Activated CD8-positive, alpha-beta memory T cell treated with anti-CD3 and anti-CD28 coated beads, Interleukin-2, amount 10 ng/mL, durations not matched to agents 7 days and 5 days (primary cell): ENCODE results near the gene MME. TPM values are rescaled to one million over a fixed set of nuclear protein-coding genes. Genes with fewer than 3 reads are reported as not detected.

Experiments used
- ATAC-seq: fragments of 150-1000 bp; cut with Tn5 transposase; one replicate; pipeline ENCODE4 v1.10.0; 2021; ENCODE audit warnings: moderate library complexity
- CTCF ChIA-PET: fragments of 350-600 bp; sonication (Branson Sonifier 250); formaldehyde crosslinking; loops from one replicate; lab custom pipeline; 2021; ENCODE audit warnings: antibody characterized with exemption; lab: Charles Lee
- DNase-seq: peaks from one replicate; pipeline ENCODE4 v3.0.0-alpha.2; 2020
- H3K27ac Mint-ChIP-seq: one replicate; pipeline ENCODE4 v1.8.0; 2021; ENCODE audit warnings: mild to moderate bottlenecking, mixed read lengths
- H3K27me3 Mint-ChIP-seq: one replicate; pipeline ENCODE4 v1.8.0; 2021; ENCODE audit warnings: mixed read lengths
- H3K36me3 Mint-ChIP-seq: one replicate; pipeline ENCODE4 v1.8.0; 2021; ENCODE audit warnings: mild to moderate bottlenecking, mixed read lengths
- H3K4me1 Mint-ChIP-seq: one replicate; pipeline ENCODE4 v1.8.0; 2021; ENCODE audit warnings: mixed read lengths
- H3K4me3 Mint-ChIP-seq: one replicate; pipeline ENCODE4 v1.8.0; 2021; ENCODE audit warnings: mild to moderate bottlenecking, moderate library complexity, mixed read lengths
- H3K9me3 Mint-ChIP-seq: one replicate; pipeline ENCODE4 v1.8.0; 2022; ENCODE audit warnings: low read depth, mixed read lengths
- total RNA-seq, 2 experiments: library from RNA; stranded (reverse); gene quantifications; one replicate each; pipeline ENCODE4 v1.2.3, GENCODE V29; 2021

The MME gene
- total RNA-seq, 2 experiments from 2014 or later, result not detected

DNA sequence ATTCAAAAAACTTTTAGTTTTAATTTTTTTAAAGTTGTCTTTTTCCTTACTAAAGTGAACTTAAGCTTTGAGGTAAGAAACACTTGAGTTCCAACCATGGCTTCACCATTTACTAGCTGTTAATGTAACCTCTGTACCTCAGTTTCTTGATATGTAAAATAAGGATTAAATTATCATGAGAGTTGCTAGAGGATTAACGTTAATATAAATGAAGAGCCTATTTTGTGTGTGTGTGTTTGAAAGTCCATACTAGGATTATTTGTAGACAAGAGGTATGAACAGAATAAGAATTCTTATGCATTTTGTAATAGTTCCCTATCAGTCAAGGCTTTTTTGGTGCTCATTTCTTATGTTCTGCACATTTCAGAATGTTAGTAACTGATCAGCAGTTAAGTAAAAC is 93.7 kb downstream of the MME start:
- ATAC-seq, result no peak
- Mint-ChIP-seq H3K27ac (no peak overlapping the region), H3K9me3 (no peaks in the 10 kb centered on the region), H3K4me1 (no peaks in the 10 kb centered on the region), H3K4me3 (no peak overlapping the region), H3K27me3 (no peaks in the 10 kb centered on the region), H3K36me3 (no peaks in the 10 kb centered on the region)
- CTCF ChIA-PET, result no interaction called here
- no peak for DNase-seq

DNA sequence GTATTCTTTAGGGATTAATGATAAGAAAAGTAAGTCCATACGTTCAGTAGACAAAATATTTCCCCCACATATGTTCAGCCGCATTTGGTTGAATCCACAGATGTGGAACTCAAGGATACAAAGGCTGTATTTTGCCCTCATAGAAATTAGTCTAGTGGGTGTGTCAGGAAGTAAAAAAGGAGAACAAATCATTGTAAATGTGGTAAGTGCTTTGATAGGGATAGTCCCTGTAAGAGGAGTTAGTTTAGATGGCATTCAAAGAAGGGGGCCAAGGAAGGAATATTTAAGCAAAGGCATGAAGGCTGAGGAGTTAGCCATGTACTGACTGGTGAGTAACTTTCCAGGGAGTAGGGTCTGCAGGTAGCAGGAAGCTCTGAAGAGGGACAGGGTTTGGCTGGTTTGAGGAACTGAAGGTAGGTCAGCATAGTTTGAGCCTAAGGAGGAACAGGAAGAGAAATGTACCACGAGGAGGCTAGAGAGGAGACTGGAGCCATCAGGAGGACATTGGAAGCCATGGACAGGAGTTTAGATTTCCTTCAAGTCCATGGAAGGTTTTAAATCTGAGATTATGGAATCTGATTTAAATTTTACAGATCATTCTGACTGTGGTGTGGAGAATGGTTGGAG is 98.8 kb downstream of the MME start:
- CTCF ChIA-PET, result no interaction called here
- no peak overlapping the region for H3K27ac Mint-ChIP-seq
- H3K27me3 Mint-ChIP-seq, result no peaks in the 10 kb centered on the region
- H3K4me3 Mint-ChIP-seq, result no peak overlapping the region
- no peak for DNase-seq
- no peak for ATAC-seq
- no peaks in the 10 kb centered on the region for H3K36me3 Mint-ChIP-seq
- H3K9me3 Mint-ChIP-seq, result no peaks in the 10 kb centered on the region
- no peaks in the 10 kb centered on the region for H3K4me1 Mint-ChIP-seq

DNA sequence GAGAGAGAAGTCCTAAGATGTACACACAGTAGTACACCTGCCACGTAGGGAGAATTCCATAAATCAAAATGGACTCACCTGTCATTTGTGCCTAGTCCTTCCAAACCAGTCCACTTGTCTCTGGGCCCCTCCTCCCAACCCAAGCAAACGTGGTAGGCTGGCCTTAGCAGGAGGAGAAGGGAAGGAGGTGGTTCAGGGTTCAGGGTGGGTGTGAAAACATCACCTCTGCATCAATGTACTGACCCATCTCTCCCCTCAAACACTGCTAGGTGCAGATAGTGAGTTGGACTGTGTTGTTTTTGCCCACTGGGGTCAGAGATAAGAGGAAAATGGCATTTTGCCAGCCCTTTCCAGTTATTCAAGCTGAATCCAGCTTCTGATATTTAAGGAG is 99.3 kb downstream of the MME start:
- H3K4me3 Mint-ChIP-seq, result no peak overlapping the region
- CTCF ChIA-PET, result no interaction called here
- no peaks in the 10 kb centered on the region for H3K36me3 Mint-ChIP-seq
- no peaks in the 10 kb centered on the region for H3K4me1 Mint-ChIP-seq
- ATAC-seq (no peak), DNase-seq (no peak)
- H3K27me3 Mint-ChIP-seq, result no peaks in the 10 kb centered on the region
- H3K27ac Mint-ChIP-seq, result no peak overlapping the region
- H3K9me3 Mint-ChIP-seq, result no peaks in the 10 kb centered on the region

DNA sequence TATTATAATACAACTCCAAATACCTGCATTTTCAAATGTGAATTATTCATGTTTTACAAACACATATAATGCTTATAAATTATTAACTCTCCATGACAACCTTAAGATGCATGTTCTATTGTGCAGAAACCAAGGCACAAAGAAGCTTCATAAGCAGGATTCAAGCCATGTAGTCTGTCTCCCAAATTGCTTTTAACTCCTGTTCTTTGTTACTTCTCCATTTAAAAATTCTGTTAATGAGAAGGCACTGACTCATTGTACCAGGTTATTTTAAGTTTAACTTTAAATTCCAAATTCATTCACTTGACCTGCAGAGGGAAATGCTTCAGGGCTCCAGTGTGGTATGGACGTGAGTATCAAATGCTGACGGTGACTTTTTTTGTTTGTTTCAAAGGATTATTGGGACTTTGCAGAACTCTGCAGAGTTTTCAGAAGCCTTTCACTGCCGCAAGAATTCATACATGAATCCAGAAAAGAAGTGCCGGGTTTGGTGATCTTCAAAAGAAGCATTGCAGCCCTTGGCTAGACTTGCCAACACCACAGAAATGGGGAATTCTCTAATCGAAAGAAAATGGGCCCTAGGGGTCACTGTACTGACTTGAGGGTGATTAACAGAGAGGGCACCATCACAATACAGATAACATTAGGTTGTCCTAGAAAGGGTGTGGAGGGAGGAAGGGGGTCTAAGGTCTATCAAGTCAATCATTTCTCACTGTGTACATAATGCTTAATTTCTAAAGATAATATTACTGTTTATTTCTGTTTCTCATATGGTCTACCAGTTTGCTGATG is 100.0 kb downstream of the MME start:
- CTCF ChIA-PET, result no interaction called here
- Mint-ChIP-seq H3K9me3 (no peaks in the 10 kb centered on the region), H3K4me1 (no peaks in the 10 kb centered on the region), H3K36me3 (no peaks in the 10 kb centered on the region), H3K27me3 (no peaks in the 10 kb centered on the region), H3K27ac (no peak overlapping the region), H3K4me3 (no peak overlapping the region)
- ATAC-seq, result no peak
- DNase-seq, result no peak

DNA sequence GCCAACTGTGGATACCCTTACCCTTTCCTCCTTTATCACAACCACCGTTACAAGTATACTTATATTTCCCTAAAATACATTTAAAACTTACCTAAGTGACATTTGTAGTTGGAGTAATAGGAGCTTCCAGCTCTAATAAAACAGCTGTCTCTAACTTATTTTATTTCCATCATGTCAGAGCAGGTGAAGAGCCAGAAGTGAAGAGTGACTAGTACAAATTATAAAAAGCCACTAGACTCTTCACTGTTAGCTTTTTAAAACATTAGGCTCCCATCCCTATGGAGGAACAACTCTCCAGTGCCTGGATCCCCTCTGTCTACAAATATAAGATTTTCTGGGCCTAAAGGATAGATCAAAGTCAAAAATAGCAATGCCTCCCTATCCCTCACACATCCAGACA is 102.3 kb downstream of the MME start:
- H3K4me1 Mint-ChIP-seq, result no peaks in the 10 kb centered on the region
- H3K4me3 Mint-ChIP-seq, result no peak overlapping the region
- no peak overlapping the region for H3K27ac Mint-ChIP-seq
- H3K27me3 Mint-ChIP-seq, result no peaks in the 10 kb centered on the region
- no peaks in the 10 kb centered on the region for H3K9me3 Mint-ChIP-seq
- no peaks in the 10 kb centered on the region for H3K36me3 Mint-ChIP-seq
- no peak for ATAC-seq
- CTCF ChIA-PET, result no interaction called here
- DNase-seq, result no peak

DNA sequence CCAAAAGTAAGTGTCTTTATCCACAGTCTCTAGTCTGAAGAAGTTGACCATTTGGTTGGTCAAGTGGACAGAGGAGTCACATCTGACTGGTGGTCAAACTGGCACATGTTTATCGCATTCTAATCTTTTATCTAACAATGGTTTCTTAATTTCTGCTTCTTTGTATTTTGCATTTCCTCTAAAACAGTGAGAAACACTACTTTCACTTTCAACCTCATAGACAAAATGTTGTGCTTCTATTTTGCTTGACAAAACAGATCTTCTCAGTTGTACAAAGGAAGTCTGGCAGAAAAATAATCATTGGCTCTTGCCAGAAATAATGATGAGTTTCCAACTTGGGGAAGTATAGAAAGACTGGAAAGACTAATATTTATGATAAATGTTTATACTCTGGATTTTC is 103.9 kb downstream of the MME start:
- DNase-seq (no peak), ATAC-seq (no peak)
- Mint-ChIP-seq H3K27ac (no peak overlapping the region), H3K4me3 (no peak overlapping the region), H3K27me3 (no peaks in the 10 kb centered on the region), H3K9me3 (no peaks in the 10 kb centered on the region), H3K36me3 (no peaks in the 10 kb centered on the region), H3K4me1 (no peaks in the 10 kb centered on the region)
- CTCF ChIA-PET, result no interaction called here

DNA sequence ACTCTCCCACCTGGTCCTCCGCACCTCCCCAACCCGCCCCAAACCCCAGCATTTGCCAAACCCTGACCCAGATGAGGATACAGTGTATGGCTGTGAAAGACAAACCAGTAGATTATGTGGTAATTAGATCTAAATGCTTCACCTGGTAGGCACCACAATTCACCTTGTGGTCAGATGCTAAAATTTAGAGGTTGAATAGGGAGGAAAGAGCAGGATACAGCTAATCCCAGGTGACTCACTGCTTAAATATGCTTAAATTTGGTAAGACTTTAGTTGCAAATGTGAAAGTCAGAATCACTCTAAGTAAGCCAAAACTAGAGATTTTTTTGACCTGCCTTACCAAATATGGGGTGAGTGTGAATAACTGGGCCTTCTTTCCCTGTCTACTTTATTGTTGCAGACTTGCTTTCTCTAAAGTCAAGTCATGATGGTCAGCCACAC is 105.5 kb downstream of the MME start:
- CTCF ChIA-PET, result no interaction called here
- no peaks in the 10 kb centered on the region for H3K27me3 Mint-ChIP-seq
- DNase-seq, result no peak
- no peak for ATAC-seq
- no peaks in the 10 kb centered on the region for H3K4me1 Mint-ChIP-seq
- no peak overlapping the region for H3K4me3 Mint-ChIP-seq
- no peak overlapping the region for H3K27ac Mint-ChIP-seq
- H3K36me3 Mint-ChIP-seq, result no peaks in the 10 kb centered on the region
- no peaks in the 10 kb centered on the region for H3K9me3 Mint-ChIP-seq

DNA sequence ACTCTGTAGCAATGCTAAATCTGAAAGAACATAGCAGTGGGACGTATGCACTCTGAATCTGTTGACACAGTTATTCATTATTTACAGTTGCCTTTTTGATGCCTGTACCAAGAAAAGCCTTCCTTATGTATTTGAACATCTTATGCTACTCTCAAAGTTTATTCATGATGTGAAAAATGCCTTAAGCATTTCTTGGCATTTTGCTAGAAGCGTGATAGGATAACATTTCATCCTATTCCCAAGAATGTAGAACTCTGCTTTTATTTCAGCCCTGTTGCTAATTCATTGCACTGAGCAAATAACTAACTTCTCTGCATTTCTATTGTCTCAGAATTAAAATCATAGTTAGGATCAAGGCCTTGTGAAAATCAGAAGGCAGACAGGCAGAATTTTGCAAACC is 107.9 kb downstream of the MME start:
- CTCF ChIA-PET, result no interaction called here
- ATAC-seq (no peak), DNase-seq (no peak)
- Mint-ChIP-seq H3K27me3 (no peaks in the 10 kb centered on the region), H3K36me3 (no peaks in the 10 kb centered on the region), H3K27ac (no peak overlapping the region), H3K4me1 (no peaks in the 10 kb centered on the region), H3K4me3 (no peak overlapping the region), H3K9me3 (no peaks in the 10 kb centered on the region)

DNA sequence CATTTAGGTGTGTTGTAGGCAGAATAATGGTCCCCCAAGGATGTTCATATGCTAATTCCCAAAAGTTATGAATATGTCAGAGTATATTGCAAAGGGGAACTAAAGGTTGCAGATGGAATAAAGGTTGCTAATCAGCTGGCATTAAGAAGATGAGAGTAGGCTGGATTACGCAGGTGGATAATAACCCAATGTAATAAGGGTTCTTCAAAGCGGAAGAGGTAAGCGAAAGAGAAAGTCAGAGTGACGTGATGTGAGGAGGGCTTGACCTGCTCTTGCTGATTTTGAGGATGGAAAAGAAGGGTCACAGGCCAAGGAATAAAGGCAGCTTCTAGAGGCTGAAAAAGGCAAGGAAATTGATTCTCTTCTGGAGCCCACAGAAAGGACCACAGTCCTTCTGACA is 109.4 kb downstream of the MME start:
- CTCF ChIA-PET, result no interaction called here
- H3K36me3 Mint-ChIP-seq, result no peaks in the 10 kb centered on the region
- DNase-seq, result no peak
- ATAC-seq, result no peak
- no peaks in the 10 kb centered on the region for H3K27me3 Mint-ChIP-seq
- no peak overlapping the region for H3K27ac Mint-ChIP-seq
- H3K4me3 Mint-ChIP-seq, result no peak overlapping the region
- no peaks in the 10 kb centered on the region for H3K9me3 Mint-ChIP-seq
- no peaks in the 10 kb centered on the region for H3K4me1 Mint-ChIP-seq

DNA sequence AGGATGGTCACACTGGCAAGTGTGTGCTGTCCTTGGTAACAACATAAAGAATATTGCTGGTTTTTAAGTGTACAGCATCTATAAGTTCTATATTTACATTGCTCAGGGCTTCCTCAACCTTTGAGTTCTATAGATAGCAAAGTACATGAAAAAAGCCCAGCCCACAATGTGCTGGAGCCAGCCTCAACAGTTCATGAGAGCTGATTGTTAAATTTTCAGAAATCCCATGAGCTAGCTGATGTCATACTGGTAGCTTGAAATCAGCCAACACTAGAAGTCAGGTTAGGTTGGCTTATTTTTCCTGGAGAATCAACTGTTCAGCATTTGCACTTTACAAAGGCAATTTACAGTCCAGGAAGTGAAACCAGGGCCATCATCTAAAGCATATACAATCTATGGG is 110.6 kb downstream of the MME start:
- Mint-ChIP-seq H3K36me3 (no peaks in the 10 kb centered on the region), H3K27me3 (no peaks in the 10 kb centered on the region), H3K27ac (no peak overlapping the region), H3K9me3 (no peaks in the 10 kb centered on the region), H3K4me3 (no peak overlapping the region), H3K4me1 (no peaks in the 10 kb centered on the region)
- ATAC-seq (no peak), DNase-seq (no peak)
- CTCF ChIA-PET, result no interaction called here

DNA sequence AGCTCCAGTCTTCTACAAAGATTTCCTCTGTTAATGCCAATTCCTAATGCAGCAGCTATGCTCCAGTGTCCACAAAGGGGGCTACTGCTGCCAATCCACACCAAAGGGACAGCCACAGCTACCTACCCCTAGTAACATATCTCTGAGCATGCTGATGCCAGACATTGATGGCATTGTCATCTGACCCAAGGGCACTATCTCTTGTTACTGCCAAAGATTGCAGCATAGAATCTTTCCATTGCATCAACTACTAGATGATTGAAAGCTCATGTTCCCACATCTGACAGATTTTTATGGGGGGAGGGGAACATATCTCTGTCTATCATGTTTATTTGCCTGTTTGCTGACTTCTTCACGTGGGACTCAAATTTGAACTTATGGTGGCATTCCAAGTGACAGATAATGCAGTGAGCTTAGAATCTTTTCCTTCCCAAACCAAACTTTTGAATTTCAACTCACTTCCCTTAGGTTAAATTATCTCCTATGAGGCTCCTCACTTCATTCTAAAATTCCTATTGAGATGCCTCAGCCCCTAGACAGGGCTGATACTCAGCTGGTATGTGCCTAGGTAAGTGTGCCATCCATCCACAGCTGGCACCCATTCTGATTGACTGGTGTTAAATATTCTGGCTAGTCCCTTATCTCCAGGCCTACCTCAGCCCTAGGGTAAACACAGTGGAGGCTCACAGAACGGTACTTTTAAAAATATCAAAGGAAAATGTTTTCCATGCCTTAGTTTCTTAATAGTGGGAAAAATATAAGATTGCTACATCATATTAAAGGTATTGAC is 113.0 kb downstream of the MME start:
- no peak for ATAC-seq
- CTCF ChIA-PET, result no interaction called here
- no peaks in the 10 kb centered on the region for H3K36me3 Mint-ChIP-seq
- H3K9me3 Mint-ChIP-seq, result no peaks in the 10 kb centered on the region
- H3K27ac Mint-ChIP-seq, result no peak overlapping the region
- H3K4me1 Mint-ChIP-seq, result no peaks in the 10 kb centered on the region
- H3K27me3 Mint-ChIP-seq, result no peaks in the 10 kb centered on the region
- no peak for DNase-seq
- no peak overlapping the region for H3K4me3 Mint-ChIP-seq

DNA sequence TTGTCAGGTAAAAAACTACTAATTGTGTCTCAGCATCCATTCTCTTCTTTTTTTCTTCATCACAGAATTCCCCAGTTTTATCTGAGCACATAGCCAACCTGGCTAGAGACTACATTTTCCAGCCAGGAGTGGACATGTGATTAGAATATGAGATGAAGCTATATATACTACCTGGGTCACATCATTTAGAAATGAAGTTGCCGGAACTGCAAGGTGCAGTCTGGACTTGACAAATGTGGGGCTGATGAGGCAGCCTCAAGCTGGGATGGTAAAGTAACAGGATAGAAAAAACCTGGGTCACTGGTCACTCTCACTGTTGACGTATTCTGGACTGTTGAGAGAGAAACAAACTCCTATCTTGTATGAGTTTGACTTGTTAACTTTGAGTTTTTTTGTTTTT is 113.7 kb downstream of the MME start:
- Mint-ChIP-seq H3K27ac (no peak overlapping the region), H3K9me3 (no peaks in the 10 kb centered on the region), H3K36me3 (no peaks in the 10 kb centered on the region), H3K4me3 (no peak overlapping the region), H3K27me3 (no peaks in the 10 kb centered on the region), H3K4me1 (no peaks in the 10 kb centered on the region)
- no peak for DNase-seq
- ATAC-seq, result no peak
- CTCF ChIA-PET, result no interaction called here

DNA sequence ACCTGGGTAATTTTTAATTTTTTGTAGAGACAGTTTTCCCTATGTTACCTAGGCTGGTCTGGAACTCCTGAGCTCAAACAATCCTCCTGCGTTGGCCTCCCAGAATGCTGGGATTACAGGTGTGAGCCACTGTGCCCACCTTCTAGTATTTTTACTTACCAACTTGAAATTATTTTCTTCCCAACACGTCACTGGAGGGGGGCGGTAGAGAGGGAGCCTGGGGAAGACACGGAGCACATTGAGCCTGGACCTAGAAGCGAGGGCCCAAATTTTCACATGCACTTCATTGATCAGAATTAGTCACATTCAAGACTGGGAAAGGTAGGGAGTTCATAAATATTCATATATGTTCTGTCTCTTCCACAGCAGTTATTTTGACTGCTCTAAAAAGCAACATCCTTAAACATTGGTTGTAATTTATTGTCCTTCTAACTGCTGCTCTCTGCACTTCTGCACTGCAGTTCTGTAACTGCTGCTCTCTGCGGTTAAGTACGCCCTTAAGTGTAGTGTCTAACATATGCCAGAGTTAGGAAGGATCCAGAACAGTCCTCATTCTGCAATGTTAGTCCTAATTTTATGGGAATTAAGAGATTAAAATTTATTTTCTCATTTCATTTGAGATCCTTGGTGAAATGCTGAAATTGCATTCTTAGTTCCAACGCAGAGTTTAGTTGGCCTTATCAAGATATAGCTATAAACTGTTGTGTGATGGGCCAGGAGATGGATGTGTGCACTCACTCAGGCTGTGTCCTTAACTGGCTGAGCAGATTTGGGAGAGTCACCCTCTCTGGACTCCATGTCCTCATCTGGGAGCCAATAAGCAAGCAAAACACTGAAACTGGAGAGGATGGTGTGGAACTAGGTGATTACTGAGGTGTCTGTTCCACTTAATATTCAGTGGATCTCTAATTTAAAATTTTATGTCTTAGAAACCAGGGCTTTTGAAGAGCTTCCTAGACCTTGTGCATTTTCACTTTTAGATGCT is 115.1 kb downstream of the MME start:
- Mint-ChIP-seq H3K4me1 (no peaks in the 10 kb centered on the region), H3K36me3 (no peaks in the 10 kb centered on the region), H3K27ac (no peak overlapping the region), H3K27me3 (no peaks in the 10 kb centered on the region), H3K9me3 (no peaks in the 10 kb centered on the region), H3K4me3 (no peak overlapping the region)
- ATAC-seq, result no peak
- no peak for DNase-seq
- CTCF ChIA-PET, result no interaction called here
